Lung (tissue), 12 donors: ENCODE measurements around the gene LCA5. TPM values are rescaled to one million over a fixed set of nuclear protein-coding genes. Genes with fewer than 3 reads are reported as not detected.

Experiments
- ATAC-seq: fragments of 200-7000 bp; cut with Tn5 transposase; one replicate; pipeline ENCODE4 v1.9.1; 2020; ENCODE audit warnings: moderate number of reproducible peaks; ENCODE audit not compliant: insufficient read depth, low FRiP score
- DNase-seq, 3 donors: peaks; one replicate each; pipeline ENCODE4 v3.0.0-alpha.2; 2013 to 2017
- H3K27ac ChIP-seq, 2 donors: one replicate each; pipeline ENCODE4 v1.5.1; 2013; ENCODE audit warnings: mild to moderate bottlenecking in 2 of 2, moderate library complexity in 2 of 2, control low read depth in 1 of 2, inconsistent platforms in 1 of 2, low read depth in 1 of 2, low read length in 1 of 2
- H3K27me3 ChIP-seq, 3 donors: one replicate each; pipeline ENCODE4 v1.5.1; 2013; ENCODE audit warnings: low read length in 2 of 3; ENCODE audit not compliant: control insufficient read depth in 3 of 3, insufficient read depth in 3 of 3
- H3K36me3 ChIP-seq, 4 donors: one replicate each; pipeline ENCODE4 v1.5.1; 2013; ENCODE audit warnings: low read length in 4 of 4, mild to moderate bottlenecking in 1 of 4, moderate library complexity in 1 of 4; ENCODE audit not compliant: control insufficient read depth in 4 of 4, insufficient read depth in 4 of 4
- H3K4me1 ChIP-seq, 5 donors: one replicate each; pipeline ENCODE4 v1.5.1; 2013; ENCODE audit warnings: low read length in 5 of 5, mild to moderate bottlenecking in 2 of 5, moderate library complexity in 1 of 5; ENCODE audit not compliant: control insufficient read depth in 5 of 5, insufficient read depth in 5 of 5
- H3K4me3 ChIP-seq: one replicate; pipeline ENCODE4 v1.5.1; 2013; ENCODE audit warnings: mild to moderate bottlenecking, control low read depth, moderate library complexity
- H3K9ac ChIP-seq, 2 donors: one replicate each; pipeline ENCODE4 v1.5.1; 2013; ENCODE audit warnings: low read length in 2 of 2, control low read depth in 1 of 2; ENCODE audit not compliant: insufficient read depth in 1 of 2
- H3K9me3 ChIP-seq, 4 donors: one replicate each; pipeline ENCODE4 v1.5.1; 2013; ENCODE audit warnings: low read length in 3 of 4, mild to moderate bottlenecking in 1 of 4, moderate library complexity in 1 of 4; ENCODE audit not compliant: control insufficient read depth in 4 of 4, insufficient read depth in 3 of 4
- CTCF ChIP-seq: IDR thresholded peaks from 2 replicates; pipeline ENCODE4 v1.5.1; 2012; ENCODE audit warnings: mild to moderate bottlenecking; ENCODE audit errors: control extremely low read depth, extremely low read depth
- WGBS, 2 donors: extraction: QIAGEN DNeasy Blood & Tissue Kit; methylation state at CpG; one replicate each; pipeline ENCODE4 v1.1.7; 2013; 5-methylcytosine and 5-hydroxymethylcytosine counted together
- polyA plus RNA-seq, 2 donors: library from polyadenylated mRNA; stranded (reverse); fragments of 200-250 nt; gene quantifications; one replicate each; pipeline ENCODE4 v1.2.1, GENCODE V29; 2013
- total RNA-seq, 2 donors: library from RNA; depleted of rRNA in 1 of 2; stranded (reverse); fragments of >200 nt in 1 of 2; gene quantifications; one replicate each; pipeline ENCODE4 v1.2.1, GENCODE V29; 2014 to 2021
- donor health status: control.
- donor health status: control.
- donor health status: Bipolar disorder and iron deficiency.
- donor health status: healthy.
- donor health status: DM: yes; HTN: yes; CAD: no.

The LCA5 gene
- total and polyA plus RNA-seq, 4 donors, result 1.6 to 27.3 (median 5.0) TPM

GRCh38 chr6:79570129-79571029 lies 33.1 kb upstream of the LCA5 start:
- WGBS, 2 donors, result 17 to 31% methylated on average over 3 of the region's 3 CpGs
- Histone ChIP-seq H3K36me3 (no peaks in the 10 kb centered on the region), H3K4me1 (peaks cover 0 to 6% (median 3%) of the 10 kb centered on the region in 5 donors), H3K9ac (no peak overlapping the region), H3K27me3 (no peaks in the 10 kb centered on the region), H3K4me3 (no peak overlapping the region), H3K27ac (no peak overlapping the region), H3K9me3 (no peaks in the 10 kb centered on the region)
- peak; percentile 81 for ATAC-seq
- peak; percentile 13 for TF ChIP-seq CTCF
- DNase-seq, result peak; percentile 78 to 89 (median 79)

- Histone ChIP-seq H3K4me1 (peaks cover 0 to 6% (median 3%) of the 10 kb centered on the region in 5 donors), H3K27me3 (no peaks in the 10 kb centered on the region), H3K36me3 (no peaks in the 10 kb centered on the region), H3K9ac (no peak overlapping the region), H3K27ac (no peak overlapping the region), H3K9me3 (no peaks in the 10 kb centered on the region), H3K4me3 (no peak overlapping the region)
- 87 to 93% methylated on average over 2 of the region's 2 CpGs for WGBS, 2 donors
- ATAC-seq (no peak), DNase-seq (no peak)
- no peak for TF ChIP-seq CTCF
Observed at GRCh38 chr6:79568996-79569395, 31.8 kb upstream of the LCA5 start.

GRCh38 chr6:79564636-79565035 lies 27.4 kb upstream of the LCA5 start:
- WGBS, 2 donors, result 82 to 86% methylated on average over 2 of the region's 2 CpGs
- Histone ChIP-seq H3K4me1 (peaks cover 0 to 3% (median 0%) of the 10 kb centered on the region in 5 donors), H3K4me3 (no peak overlapping the region), H3K27ac (no peak overlapping the region), H3K9me3 (no peaks in the 10 kb centered on the region), H3K36me3 (peaks cover 0 to 2% (median 0%) of the 10 kb centered on the region in 4 donors), H3K27me3 (no peaks in the 10 kb centered on the region), H3K9ac (no peak overlapping the region)
- TF ChIP-seq CTCF, result no peak
- ATAC-seq (no peak), DNase-seq (no peak)
